GM20000 (cell line): ENCODE results near the gene C1QL1.

Source experiments
- DNase-seq: peaks from one replicate; pipeline ENCODE4 v3.0.0; 2012; ENCODE audit warnings: low spot score
- CTCF ChIP-seq: IDR thresholded peaks from 2 replicates; pipeline ENCODE4 v1.5.1; 2012; ENCODE audit warnings: mild to moderate bottlenecking, control low read depth; ENCODE audit errors: extremely low read depth, missing control alignments

The C1QL1 gene

GRCh38 chr17:44977814-44978550 lies 9.9 kb upstream of the C1QL1 start:
- no peak for TF ChIP-seq CTCF
- no peak for DNase-seq

GRCh38 chr17:44977065-44977464 lies 9.0 kb upstream of the C1QL1 start:
- TF ChIP-seq CTCF: no peak
- DNase-seq: no peak

- DNase-seq: no peak
Measured at GRCh38 chr17:44976206-44976605, 8.1 kb upstream of the C1QL1 start.

GRCh38 chr17:44972953-44973352 lies 4.8 kb upstream of the C1QL1 start:
- no peak for TF ChIP-seq CTCF

More at GRCh38 chr17:44976206-44976605, 8.1 kb upstream of the C1QL1 start:
- TF ChIP-seq CTCF: no peak

GRCh38 chr17:44971776-44972483 lies 3.8 kb upstream of the C1QL1 start:
- no peak for TF ChIP-seq CTCF
- DNase-seq: no peak

More at GRCh38 chr17:44972953-44973352, 4.8 kb upstream of the C1QL1 start:
- no peak for DNase-seq

GRCh38 chr17:44970136-44970741 lies 2.1 kb upstream of the C1QL1 start:
- TF ChIP-seq CTCF: no peak
- DNase-seq: no peak

GRCh38 chr17:44969144-44969780 lies 1.2 kb upstream of the C1QL1 start:
- no peak for TF ChIP-seq CTCF
- DNase-seq: no peak
